ENCODE results near the gene PRKCZ. TPM values are rescaled to one million over a fixed set of nuclear protein-coding genes. Genes with fewer than 3 reads are reported as not detected.

PRKCZ gene
- total RNA-seq, 1 experiment from 2014 or later: not detected

DNA sequence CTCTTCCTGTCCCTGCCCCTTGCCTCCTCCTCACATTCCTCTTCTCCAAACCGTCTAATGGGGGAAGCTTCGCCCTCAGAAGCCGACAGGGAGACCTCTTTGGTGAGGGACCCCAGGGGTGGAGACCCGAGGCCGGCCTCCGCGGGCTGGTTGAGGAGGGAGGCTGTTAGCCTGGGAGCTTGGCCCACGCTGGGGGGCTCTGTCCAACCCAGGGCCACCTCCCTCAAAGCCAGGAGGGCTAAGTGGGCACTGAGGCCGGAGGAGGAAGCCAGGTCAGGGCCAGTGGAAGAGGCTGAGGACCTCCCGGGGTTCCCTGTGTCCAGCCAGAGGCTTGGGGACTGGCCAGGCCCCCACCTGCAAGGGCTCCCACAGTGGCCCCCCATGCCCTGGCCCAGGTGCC lies 25.8 kb upstream of the PRKCZ start:
- no peak for DNase-seq (ENCODE audit: low read depth)

DNA sequence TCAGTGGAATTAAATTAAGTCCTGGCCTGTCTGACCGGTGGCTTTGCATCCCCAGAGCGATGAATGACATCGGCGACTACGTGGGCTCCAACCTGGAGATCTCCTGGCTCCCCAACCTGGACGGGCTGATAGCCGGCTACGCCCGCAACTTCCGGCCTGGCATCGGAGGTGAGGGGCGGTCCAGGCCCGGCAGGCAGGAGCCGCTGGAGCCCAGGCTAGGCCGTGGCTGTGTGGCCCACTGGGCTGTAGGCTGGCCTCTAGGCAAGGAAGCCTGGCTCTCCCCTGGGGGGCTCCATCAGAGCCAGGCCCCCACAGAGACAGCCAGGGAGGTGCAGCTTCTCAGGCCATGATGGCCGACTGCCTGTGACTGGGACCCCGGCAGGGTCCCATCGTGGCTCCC lies 25.3 kb upstream of the PRKCZ start:
- DNase-seq (ENCODE audit: low read depth): no peak

DNA sequence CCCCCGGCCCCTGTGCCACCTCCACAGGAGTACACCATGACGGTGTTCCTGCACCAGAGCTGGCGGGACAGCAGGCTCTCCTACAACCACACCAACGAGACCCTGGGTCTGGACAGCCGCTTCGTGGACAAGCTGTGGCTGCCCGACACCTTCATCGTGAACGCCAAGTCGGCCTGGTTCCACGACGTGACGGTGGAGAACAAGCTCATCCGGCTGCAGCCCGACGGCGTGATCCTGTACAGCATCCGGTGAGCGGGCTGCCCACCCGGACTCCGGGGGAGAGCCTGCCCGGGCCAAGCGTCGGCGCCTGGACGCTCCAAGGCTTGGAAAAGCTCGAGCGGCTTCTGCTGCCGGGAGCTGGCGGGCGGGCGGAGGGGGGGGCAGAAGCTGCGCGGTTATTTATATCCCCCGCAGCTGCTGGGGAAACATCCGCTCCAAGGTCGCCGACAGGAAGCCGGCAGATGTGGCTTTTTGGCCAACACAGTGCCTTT lies 24.7 kb upstream of the PRKCZ start:
- no peak for DNase-seq (ENCODE audit: low read depth)

DNA sequence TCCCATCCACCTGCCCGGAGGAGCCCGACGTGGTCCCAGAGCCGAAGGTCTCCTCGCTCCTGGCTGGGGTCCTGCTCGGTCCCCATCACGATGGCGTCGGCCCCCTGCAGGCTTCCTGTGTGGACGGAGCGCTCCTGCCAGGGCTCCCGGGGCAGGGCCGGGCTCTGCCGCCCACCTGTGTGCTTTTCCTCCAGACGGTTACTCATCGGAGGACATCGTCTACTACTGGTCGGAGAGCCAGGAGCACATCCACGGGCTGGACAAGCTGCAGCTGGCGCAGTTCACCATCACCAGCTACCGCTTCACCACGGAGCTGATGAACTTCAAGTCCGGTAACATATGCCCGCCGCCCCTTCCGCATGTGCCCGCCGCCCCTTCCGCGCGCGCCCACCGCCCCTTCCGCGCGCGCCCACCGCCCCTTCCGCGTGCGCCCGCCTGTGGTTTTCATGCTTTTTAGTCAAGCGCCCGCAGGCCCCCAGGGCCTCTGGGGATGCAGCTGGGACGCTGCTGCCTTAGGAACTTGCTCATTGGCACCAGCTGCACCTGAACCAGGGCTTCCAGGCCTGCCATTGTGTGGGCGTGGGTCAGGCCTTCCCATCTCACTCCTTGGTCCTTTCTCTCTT lies 22.1 kb upstream of the PRKCZ start:
- DNase-seq (ENCODE audit: low read depth): no peak

DNA sequence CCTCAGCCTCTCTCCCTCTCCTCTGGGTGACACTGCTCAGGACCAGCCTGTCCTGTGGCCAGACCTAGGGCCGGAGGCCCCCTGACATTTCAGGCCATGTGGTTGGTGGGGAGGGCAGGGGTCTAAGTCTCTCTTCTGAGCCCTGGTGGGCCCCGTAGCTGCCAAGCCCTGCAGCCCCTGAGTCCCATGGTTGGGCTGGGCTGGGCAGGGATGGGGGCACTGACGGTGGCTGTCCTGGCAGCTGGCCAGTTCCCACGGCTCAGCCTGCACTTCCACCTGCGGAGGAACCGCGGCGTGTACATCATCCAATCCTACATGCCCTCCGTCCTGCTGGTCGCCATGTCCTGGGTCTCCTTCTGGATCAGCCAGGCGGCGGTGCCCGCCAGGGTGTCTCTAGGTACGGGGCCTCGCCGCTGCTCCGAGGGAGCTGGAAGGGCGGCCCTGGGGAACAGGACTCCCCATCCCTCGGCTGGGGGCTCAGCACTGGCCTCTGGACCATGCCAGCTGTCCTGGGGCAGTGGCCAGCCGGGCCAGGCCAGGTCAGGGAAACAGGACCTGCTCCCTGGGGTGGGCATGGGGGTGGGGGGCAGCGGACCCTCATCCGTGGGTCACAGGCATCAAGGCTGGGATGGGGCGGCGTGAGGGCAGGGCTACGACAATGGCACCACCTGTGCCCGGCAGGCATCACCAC lies 21.2 kb upstream of the PRKCZ start:
- DNase-seq (ENCODE audit: low read depth): no peak

DNA sequence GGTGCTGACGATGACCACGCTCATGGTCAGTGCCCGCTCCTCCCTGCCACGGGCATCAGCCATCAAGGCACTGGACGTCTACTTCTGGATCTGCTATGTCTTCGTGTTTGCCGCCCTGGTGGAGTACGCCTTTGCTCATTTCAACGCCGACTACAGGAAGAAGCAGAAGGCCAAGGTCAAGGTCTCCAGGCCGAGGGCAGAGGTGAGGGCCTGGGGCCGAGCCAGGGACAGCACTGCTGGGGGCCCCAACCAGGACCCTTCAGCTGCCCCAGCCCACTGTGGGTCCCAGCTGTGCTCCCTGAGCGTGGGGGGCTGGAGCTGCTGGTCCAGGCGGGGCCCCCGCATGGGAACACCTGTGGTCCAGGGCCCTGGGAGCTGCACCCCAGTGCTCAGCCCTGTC lies 20.6 kb upstream of the PRKCZ start:
- DNase-seq (ENCODE audit: low read depth): no peak

DNA sequence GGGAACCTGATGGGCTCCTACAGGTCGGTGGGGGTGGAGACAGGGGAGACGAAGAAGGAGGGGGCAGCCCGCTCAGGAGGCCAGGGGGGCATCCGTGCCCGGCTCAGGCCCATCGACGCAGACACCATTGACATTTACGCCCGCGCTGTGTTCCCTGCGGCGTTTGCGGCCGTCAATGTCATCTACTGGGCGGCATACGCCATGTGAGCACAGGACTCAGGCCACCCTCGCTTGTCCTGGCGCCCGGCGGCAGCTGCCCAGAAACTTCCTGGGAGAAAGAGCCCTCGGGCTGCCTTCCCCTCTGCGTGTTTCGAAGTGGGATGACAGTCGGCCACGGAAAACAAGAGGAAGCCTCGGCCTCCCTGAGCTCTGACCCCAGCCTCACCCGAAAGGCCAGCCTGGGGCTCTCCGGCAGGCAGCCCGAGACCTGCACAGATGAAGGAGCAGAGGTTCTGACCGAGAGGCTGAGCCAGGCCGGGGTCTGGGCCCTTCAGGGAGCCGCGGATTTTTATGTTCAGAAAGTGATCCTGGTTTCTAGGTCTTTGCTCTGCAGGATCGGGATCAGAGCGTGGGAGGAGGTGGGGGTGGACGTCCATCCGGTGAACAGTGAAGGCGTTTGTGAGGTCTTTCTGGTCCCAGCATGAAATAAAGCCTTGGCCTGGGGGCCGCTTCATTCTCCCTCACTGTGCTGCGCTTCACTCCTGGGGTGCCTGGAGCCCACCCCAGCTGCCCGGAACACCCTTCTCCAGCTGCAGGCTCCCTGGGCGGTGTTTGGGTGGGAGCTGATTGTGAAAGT lies 19.9 kb upstream of the PRKCZ start:
- DNase-seq (ENCODE audit: low read depth): no peak

DNA sequence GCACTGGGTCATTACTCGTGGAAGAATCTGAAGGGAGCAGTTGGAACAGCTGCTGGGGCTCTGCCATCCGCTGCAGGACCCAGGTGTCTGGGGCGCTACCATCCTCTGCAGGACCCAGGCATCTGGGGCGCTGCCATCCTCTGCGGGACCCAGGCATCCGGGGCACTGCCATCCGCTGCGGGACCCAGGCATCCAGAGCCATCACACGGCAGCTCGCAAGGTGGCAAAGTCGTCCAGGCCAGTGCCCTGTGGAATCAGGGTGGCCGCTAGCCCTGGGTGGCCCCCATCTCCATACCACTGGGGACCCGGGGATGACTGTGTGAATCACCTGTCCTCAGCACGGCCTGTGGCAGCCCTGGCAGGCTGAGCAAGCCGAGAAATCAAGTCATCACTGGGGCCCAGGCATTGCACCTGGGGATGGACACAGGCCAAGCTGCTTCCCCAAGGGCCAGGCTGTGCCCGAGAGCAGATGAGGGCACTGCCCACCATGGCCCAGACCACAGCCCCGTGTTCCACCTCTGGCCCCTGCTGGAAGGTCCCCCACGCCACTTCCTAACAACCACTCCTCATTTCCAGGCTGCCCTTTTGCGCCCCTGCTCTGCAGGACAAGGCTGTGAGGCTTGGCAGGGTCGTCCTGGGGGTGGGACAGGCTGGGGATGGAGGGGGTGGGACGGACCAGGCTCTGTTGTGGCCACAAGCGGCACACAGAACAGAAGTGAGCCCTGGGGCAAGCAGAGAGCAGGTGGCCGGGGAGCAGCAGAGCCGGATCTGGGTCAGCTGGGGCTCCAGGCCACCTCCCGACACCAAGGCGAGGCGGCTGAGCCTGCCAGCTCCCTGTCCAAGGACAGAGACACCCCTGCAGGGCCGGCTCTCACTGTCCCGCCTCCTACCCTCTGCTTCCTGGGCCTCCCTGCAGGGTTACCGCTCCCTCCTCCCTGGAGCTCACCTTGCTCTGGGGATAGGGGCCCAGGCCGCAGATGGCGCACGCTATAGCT lies 18.4 kb upstream of the PRKCZ start:
- no peak for DNase-seq (ENCODE audit: low read depth)

DNA sequence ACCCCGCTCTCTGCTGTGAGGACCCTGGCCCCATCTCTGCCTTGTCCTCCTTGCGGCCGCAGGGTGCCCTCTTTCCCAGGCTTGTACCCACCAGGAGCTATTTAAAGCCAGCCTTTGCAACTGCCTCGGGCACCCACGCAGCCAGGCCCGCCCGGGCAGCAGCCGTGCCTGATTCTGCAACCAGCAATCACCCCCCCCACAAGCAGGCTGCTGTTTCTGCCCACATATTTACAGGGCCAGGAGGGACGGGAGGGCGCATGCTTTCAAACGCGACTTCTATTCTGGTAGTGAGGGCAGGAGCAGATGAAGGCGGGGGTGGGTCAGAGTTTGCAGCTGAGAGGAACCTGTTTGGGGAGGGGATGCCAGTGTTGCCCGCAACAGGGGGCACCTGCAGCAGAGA lies 17.5 kb upstream of the PRKCZ start:
- no peak for DNase-seq (ENCODE audit: low read depth)

DNA sequence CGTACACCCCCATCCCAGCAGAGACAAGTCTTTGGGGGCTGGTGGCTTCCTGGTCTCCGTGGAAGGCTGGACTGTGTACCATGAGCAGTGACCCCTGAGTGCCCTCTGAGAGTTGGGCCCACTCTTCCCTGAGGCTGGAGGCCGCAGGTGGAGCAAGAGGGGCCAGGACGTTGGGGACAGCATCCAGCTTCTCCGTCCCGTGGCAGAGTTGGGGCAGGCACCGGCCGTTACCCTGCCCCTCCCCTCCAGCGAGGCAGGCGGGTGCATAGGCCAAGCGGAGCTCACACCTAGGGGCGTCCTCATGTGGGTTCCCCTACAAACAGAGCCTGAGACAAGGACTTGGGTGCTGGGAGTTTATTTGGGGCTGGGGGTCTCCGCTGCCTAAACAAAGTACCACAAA lies 17.0 kb upstream of the PRKCZ start:
- DNase-seq (ENCODE audit: low read depth): no peak

DNA sequence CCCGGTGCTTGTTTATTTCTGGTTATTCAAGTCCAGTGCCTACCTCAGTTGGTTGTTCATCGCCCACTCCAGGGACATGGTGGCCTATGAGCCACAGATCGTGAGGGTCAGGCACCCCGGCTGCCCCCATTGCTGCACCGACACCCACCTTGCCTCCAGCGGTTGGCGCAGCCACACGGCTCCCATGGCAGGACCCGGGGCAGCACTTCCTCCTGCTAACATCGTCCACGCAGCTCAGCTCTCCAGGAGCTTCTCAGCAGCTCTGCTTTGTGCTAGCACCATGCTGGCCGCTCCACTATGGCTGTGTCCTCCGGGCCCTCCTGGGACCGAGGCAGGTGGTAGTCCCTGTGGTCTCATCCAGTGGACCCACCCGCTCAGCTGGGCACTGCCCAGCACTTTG lies 13.9 kb upstream of the PRKCZ start:
- no peak for DNase-seq (ENCODE audit: low read depth)

DNA sequence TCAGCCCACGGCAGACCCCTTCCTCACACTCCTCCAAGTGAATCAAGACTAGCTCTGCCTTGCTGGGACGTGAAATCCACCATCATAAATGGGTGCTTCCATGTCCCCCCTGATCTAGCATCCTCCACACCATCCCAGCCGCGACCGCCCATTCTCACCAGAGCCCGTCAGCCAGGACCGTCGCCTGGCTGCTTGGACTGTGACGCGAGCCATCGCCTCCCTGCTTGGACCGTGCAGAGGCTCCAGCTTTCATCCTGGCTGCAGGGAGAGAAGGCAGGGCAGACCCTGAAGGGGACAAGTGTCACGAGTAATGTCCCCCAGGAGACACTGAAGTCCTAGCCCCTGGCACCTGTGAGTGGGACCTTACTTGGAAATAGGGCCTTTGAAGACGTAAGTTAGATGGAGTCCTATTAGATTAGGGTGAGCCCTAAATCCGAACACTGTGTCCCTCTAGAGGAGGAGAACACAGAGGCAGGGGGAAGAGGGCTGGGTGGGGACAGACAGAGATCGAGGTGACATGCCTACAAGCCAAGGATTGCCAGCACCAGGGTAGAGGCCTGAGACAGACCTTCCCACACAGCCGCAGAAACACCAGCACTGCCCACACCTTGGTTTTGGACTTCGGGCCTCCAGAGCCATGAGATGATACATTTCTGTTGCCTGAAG lies 12.8 kb upstream of the PRKCZ start:
- no peak for DNase-seq (ENCODE audit: low read depth)

DNA sequence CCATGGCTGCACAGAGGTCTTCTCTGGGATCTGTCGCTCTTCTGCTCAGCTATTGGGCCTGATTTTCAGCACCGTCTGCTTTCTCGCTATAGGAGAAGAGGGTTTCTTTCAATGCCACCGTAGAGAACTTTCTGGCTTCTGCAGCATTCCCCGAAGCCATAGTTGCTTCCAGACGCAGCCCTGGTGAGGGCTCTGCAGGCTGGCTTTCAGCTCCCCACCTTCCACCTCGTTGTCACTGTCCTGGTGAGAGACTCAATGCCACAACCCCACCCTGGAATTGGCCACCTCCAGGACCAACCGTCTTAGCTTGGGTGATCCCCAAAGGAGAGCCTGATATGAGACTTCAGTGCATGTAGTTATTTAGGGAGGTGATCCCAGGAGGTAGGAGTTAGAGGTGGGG lies 12.0 kb upstream of the PRKCZ start:
- no peak for DNase-seq (ENCODE audit: low read depth)

DNA sequence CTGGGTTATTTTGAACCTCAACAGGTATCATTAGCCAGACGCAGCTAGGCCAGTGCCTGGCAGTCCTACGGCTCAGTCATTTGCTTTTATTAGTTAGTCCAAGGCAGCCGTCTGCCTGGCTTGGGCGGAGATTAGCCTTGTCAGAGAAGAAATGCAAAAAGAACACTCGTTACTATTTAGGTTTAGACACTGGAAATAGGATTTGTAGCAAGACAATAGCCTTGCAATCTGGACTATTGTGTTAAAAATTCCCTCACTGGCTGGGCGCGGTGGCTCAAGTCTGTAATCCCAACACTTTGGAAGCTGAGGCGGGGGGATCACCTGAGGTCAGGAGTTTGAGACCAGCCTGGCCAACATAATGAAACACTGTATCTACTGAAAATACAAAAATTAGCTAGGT lies 11.0 kb upstream of the PRKCZ start:
- DNase-seq (ENCODE audit: low read depth): no peak

DNA sequence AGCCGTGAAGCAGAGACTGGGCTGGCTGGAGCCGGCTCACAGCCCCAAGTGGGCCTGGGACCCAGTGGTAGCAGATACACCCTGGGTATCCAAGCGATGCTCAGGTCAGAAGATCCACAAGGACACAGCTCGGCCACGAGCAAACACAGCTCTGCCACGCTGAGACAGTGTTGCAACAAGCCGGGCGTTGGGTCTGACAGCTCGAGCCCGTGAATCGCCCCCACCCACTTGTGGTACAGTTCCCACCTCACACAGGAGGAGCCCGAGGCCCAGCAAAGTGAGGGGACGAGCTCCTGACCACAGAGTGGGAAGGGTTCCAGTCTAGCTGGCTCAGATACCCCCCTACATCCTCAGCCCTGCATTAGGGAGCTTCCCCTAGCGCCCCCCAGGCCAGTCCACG lies 8.9 kb upstream of the PRKCZ start:
- DNase-seq (ENCODE audit: low read depth): no peak

DNA sequence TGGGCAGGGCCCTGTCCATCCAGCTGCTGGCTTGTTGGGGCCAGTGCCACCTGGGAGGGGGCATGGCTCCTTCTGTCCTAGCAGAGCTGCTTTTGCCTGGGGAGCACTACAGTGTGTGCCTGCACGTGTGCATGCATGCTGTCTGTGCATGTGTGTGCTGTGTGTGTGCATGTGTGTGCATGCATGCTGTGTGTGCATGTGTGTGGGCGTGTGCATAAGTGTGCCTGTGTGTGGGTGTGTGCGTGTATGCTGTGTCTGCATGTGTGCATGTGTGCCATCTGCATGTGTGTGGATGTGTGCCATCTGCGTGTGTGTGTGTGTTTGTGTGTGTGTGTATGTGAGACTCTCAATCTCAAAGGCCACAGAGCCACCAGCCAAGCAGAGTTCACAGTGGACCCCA lies 8.3 kb upstream of the PRKCZ start:
- no peak for DNase-seq (ENCODE audit: low read depth)

DNA sequence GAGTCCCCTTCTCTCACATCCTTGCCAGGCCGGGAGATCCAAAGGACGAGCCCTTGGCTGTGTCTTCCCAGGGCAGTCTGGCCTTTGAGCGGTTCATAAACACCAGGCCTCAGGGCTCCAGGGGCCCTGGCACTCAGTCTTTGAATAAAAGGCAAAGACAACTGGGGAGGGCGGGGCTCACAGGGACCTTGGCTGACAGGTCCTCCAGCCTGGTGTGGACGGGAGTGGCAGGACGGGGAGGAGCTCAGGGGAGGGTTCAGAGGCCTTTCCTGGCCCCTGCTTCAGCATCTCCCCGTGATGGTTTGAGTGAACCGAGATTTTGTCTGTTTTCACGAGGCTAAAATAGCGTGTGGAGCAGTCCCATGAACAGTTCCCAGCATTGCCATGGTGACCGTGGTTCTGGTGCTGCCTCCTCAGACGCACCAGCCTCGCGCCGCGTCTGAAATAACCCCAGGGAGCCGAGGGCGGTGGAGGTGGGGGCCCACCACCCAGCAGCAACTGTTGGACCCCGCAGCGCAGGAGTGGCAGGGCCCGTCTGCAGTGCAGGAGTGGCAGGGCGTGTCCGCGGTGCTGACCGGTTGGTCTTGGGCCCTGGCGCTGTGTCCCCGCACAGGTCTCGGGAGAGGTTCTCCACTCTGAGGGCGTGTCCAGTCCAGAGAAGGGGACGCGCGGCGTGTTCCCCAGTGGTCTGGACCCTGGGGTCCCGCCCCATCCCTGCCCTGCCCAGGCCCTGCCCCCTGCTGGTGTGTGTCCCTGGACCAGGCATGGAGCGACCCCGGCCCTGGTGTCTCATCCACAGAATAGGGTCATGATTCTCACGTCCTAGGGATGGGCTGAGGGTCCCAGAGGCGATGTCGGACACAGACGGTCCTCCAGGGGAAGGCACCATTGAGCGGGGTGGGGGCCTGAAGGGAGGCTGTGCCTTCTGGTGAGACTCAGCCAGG lies 7.1 kb upstream of the PRKCZ start:
- DNase-seq (ENCODE audit: low read depth): no peak

DNA sequence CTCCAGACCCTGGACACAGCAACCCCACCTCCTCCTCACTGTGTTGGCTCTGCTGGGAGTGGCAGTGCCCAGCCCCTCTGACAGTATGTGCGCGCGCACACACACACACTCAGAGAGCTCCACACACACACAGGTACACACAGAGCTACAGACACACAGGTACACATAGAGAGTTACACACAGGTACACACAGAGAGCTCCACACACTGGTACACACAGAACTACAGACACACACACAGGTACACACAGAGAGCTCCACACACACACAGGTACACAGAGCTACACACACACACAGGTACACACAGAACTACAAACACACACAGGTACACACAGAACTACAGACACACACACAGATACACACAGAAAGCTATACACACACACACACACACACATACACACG lies 6.3 kb upstream of the PRKCZ start:
- no peak for DNase-seq (ENCODE audit: low read depth)

DNA sequence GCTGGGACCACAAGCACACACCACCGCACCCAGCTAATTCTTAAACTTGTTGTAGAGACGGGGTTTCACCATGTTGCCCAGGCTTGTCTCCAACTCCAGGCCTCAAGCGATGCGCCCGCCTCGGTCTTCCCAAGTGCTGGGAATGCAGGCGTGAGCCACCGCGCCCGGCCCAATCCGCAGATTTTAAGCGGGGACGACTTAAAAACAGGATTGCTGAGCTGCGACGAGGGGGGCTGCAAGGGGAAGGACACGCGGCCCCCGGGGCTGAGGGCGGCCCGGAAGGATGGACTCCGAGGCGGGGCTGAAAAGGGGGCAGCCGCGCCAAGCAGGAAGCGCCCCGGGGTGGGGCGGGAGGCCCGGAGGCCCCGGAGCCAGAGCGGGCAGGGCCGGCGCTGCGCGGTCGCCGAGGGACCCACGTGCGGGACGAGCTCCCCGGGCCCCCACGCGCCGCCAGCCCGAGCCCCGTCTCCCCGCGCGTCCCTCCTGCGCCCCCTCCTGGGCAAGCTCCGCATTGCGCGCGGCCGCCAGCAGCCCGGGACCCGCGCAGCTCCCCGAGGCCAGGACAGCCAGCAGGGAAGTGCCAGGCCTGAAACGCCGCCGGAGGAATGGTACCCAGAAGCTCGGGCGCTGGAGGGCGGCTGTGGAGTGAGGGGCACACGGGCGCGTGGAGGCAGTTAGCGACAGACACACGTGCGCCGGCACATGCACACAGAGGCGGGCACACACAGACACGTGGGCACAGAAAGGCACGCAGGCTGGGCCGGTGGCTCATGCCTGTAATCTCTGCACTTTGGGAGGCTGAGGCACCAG lies 5.5 kb upstream of the PRKCZ start:
- DNase-seq (ENCODE audit: low read depth): peak; percentile 34
